GM12864 (cell line): ENCODE data around the gene POR.
"Not testable (repeated sequence)": the region's sequence is repeated elsewhere in the genome, so short reads cannot be mapped to it uniquely, and the experiment has no call there.

Experiments used
- DNase-seq: peaks from one replicate; pipeline ENCODE4 v3.0.0-alpha.2; 2011; ENCODE audit warnings: low read depth
- H3K4me3 ChIP-seq: 2 replicates; pipeline ENCODE4 v1.5.1; 2011; ENCODE audit warnings: mild to moderate bottlenecking, low read depth, low read length, control low read depth
- CTCF ChIP-seq: IDR thresholded peaks from 2 replicates; pipeline ENCODE4 v1.5.1; 2011; ENCODE audit warnings: low read depth, mild to moderate bottlenecking, moderate library complexity, low read length, control low read depth, inconsistent platforms; ENCODE audit errors: missing control alignments

The POR gene

GRCh38 chr7:76022026-76022780 lies 107.2 kb downstream of the POR start:
- no peak overlapping the region for H3K4me3 ChIP-seq
- TF ChIP-seq CTCF, result no peak
- no peak for DNase-seq

GRCh38 chr7:76023002-76023401 lies 108.0 kb downstream of the POR start:
- H3K4me3 ChIP-seq, result no peak overlapping the region
- DNase-seq, result no peak
- no peak for TF ChIP-seq CTCF

DNA sequence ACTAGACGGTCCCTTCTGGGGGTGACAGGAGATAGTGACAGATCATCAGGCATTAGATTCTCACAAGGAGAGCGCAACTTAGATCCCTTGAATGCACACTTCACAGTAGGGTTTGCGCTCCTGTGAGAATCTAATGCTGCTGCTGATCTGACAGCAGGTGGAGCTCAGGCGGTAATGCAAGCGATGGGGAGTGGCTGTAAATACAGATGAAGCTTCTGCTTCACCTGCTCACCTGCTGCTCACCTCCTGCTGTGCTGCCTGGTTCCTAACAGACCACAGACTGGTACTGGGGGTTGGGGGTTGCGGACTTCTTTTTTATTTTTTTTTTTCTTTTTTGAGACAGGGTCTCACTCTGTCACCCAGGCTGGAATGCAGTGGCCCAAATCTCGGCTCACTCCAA lies 114.7 kb downstream of the POR start:
- not testable (repeated sequence) for H3K4me3 ChIP-seq, DNase-seq

DNA sequence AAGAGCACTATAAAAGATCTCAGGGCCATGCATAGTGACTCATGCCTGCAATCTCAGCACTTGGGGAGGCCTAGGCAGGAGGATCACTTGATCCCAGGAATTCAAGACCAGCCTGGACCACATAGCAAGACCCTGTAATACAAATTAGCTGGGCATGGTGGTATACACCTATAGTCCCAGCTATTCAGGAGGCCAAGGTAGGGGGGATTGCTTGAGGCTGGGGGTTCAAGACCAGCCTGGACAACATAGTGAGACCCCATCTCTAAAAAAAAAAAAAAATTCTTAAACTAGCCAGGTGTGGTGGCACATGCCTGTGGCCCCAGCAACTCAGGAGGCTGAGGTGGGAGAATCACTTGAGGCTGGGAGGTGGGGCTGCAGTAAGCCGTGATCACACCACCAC lies 117.0 kb downstream of the POR start:
- H3K4me3 ChIP-seq, result no peak overlapping the region
- no peak for DNase-seq
- TF ChIP-seq CTCF, result no peak
